Bone marrow (tissue), 2 donors: ENCODE results near the gene HDGFL3.
"Not testable (repeated sequence)": the region's sequence is repeated elsewhere in the genome, so short reads cannot be mapped to it uniquely, and the experiment has no call there.

Experiments
- DNase-seq, 2 donors: peaks; one replicate each; lab custom pipeline; 2025; lab: John Stamatoyannopoulos, UW

Gene HDGFL3

GRCh38 chr15:83099290-83099689 lies 108.3 kb downstream of the HDGFL3 start:
- no peak for DNase-seq

- no peak for DNase-seq
Measured at GRCh38 chr15:83098079-83098478, 109.5 kb downstream of the HDGFL3 start.

- no peak for DNase-seq
Measured at GRCh38 chr15:83094583-83094982, 113.0 kb downstream of the HDGFL3 start.

GRCh38 chr15:83092309-83092976 lies 115.2 kb downstream of the HDGFL3 start:
- peak; percentile 17 to 70 for DNase-seq

- DNase-seq = not testable (repeated sequence)
Measured at GRCh38 chr15:83091965-83092308, 115.7 kb downstream of the HDGFL3 start.

GRCh38 chr15:83090465-83090864 lies 117.2 kb downstream of the HDGFL3 start:
- DNase-seq = no peak

GRCh38 chr15:83088876-83089275 lies 118.7 kb downstream of the HDGFL3 start:
- DNase-seq = no peak

- DNase-seq = no peak
Measured at GRCh38 chr15:83087576-83087975, 120.0 kb downstream of the HDGFL3 start.

GRCh38 chr15:83085864-83086552 lies 121.6 kb downstream of the HDGFL3 start:
- DNase-seq = not testable (repeated sequence)

- not testable (repeated sequence) for DNase-seq
Measured at GRCh38 chr15:83085461-83085860, 122.2 kb downstream of the HDGFL3 start.

GRCh38 chr15:83082730-83083386 lies 124.8 kb downstream of the HDGFL3 start:
- no peak for DNase-seq

- no peak for DNase-seq
Measured at GRCh38 chr15:83081256-83082014, 126.2 kb downstream of the HDGFL3 start.

- DNase-seq = no peak
Measured at GRCh38 chr15:83078712-83079111, 128.9 kb downstream of the HDGFL3 start.
